ENCODE data around the gene STEAP3. TPM values are rescaled to one million over a fixed set of nuclear protein-coding genes. Genes with fewer than 3 reads are reported as not detected.

The STEAP3 gene
- total RNA-seq, 3 donors from 2014 or later (not counting 1 experiment from before 2014, with no cell fraction given), result 1.7 to 2.5 (median 2.0) TPM

DNA sequence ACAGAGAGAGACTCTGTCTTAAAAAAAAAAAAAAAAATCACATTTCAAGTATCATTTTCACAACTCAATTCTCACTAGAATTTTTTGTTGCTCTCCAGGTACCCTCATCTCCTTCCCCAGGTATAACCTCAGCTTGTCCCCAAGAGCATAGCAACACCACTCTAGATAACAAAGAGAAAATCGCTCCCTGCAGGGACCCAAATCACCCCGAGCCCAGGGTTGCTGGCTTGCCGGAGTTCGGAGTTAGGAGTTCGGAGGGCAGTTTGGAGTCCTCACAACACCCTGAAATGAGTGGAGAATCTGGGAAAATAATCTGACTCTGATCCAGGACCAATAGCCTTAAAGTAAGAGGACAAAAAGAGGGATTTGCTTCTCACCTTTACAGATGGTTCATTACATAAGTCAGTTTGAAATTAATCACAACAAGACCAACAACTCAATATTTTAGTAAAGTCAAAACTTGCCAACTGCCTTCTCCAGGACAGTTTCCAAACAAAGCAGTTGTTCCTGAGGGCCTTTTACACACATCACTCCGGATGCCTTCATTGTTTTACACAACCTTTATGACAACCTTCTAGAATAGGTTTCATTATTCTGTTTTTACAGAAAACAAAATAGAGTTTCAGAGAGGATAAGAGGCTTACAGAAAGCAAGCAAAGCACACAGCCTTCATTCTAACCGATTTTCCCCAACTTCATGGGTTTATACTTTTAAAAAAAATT is 83.9 kb downstream of the STEAP3 start:
- WGBS (ENCODE audit: insufficient coverage), result 96% methylated on average over 6 of the region's 7 CpGs

GRCh38 chr2:119308793-119309330 is 85.2 kb downstream of the STEAP3 start:
- no peak overlapping the region for H3K27ac Mint-ChIP-seq
- no peaks in the 10 kb centered on the region for H3K36me3 Mint-ChIP-seq
- DNase-seq (no peak), ATAC-seq (no peak)
- Histone ChIP-seq H3K4me1 (ENCODE audit: control insufficient read depth, insufficient read depth, low read length) (no peaks in the 10 kb centered on the region), H3K27me3 (ENCODE audit: control insufficient read depth, insufficient read depth, low read length) (no peaks in the 10 kb centered on the region), H3K9me3 (ENCODE audit: control insufficient read depth, insufficient read depth, low read length) (no peaks in the 10 kb centered on the region), H3K36me3 (ENCODE audit: control insufficient read depth, insufficient read depth, low read length) (peaks cover 4% of the 10 kb centered on the region), H3K27ac (ENCODE audit: low read length) (no peak overlapping the region), H3K4me3 (ENCODE audit: low read length) (no peak overlapping the region)
- peaks cover 0 to 6% of the 10 kb centered on the region in 2 donors for H3K4me1 Mint-ChIP-seq
- H3K9me3 Mint-ChIP-seq, result no peaks in the 10 kb centered on the region
- no peak overlapping the region for H3K4me3 Mint-ChIP-seq
- TF ChIP-seq, protein P1, sequence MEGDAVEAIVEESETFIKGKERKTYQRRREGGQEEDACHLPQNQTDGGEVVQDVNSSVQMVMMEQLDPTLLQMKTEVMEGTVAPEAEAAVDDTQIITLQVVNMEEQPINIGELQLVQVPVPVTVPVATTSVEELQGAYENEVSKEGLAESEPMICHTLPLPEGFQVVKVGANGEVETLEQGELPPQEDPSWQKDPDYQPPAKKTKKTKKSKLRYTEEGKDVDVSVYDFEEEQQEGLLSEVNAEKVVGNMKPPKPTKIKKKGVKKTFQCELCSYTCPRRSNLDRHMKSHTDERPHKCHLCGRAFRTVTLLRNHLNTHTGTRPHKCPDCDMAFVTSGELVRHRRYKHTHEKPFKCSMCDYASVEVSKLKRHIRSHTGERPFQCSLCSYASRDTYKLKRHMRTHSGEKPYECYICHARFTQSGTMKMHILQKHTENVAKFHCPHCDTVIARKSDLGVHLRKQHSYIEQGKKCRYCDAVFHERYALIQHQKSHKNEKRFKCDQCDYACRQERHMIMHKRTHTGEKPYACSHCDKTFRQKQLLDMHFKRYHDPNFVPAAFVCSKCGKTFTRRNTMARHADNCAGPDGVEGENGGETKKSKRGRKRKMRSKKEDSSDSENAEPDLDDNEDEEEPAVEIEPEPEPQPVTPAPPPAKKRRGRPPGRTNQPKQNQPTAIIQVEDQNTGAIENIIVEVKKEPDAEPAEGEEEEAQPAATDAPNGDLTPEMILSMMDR (IDR thresholded peaks at IDR 0.05), result no peak
- WGBS (ENCODE audit: insufficient coverage), result 99% methylated on average over 4 of the region's 4 CpGs
- intact Hi-C loops (cut with micrococcal nuclease), result no loop called here
- H3K27me3 Mint-ChIP-seq (ENCODE audit: low read depth in 2 of 2), result no peaks in the 10 kb centered on the region

More for the DNA sequence above, 83.9 kb downstream of the STEAP3 start:
- Histone ChIP-seq H3K4me3 (ENCODE audit: low read length) (no peak overlapping the region), H3K27ac (ENCODE audit: low read length) (no peak overlapping the region), H3K27me3 (ENCODE audit: control insufficient read depth, insufficient read depth, low read length) (no peaks in the 10 kb centered on the region), H3K4me1 (ENCODE audit: control insufficient read depth, insufficient read depth, low read length) (no peaks in the 10 kb centered on the region), H3K9me3 (ENCODE audit: control insufficient read depth, insufficient read depth, low read length) (no peaks in the 10 kb centered on the region), H3K36me3 (ENCODE audit: control insufficient read depth, insufficient read depth, low read length) (peaks cover 4% of the 10 kb centered on the region)
- ATAC-seq, result no peak
- H3K27ac Mint-ChIP-seq, result no peak overlapping the region
- no peaks in the 10 kb centered on the region for H3K9me3 Mint-ChIP-seq
- no peak for DNase-seq
- intact Hi-C loops (cut with micrococcal nuclease), result no loop called here
- H3K36me3 Mint-ChIP-seq, result no peaks in the 10 kb centered on the region
- no peaks in the 10 kb centered on the region for H3K27me3 Mint-ChIP-seq (ENCODE audit: low read depth in 2 of 2)
- no peak overlapping the region for H3K4me3 Mint-ChIP-seq
- peaks cover 0 to 6% of the 10 kb centered on the region in 2 donors for H3K4me1 Mint-ChIP-seq
- TF ChIP-seq, protein P1 (IDR thresholded peaks at IDR 0.05), result no peak

- DNase-seq (no peak), ATAC-seq (no peak)
- Histone ChIP-seq H3K9me3 (ENCODE audit: control insufficient read depth, insufficient read depth, low read length) (no peaks in the 10 kb centered on the region), H3K36me3 (ENCODE audit: control insufficient read depth, insufficient read depth, low read length) (peaks cover 4% of the 10 kb centered on the region), H3K4me3 (ENCODE audit: low read length) (no peak overlapping the region), H3K4me1 (ENCODE audit: control insufficient read depth, insufficient read depth, low read length) (no peaks in the 10 kb centered on the region), H3K27me3 (ENCODE audit: control insufficient read depth, insufficient read depth, low read length) (no peaks in the 10 kb centered on the region), H3K27ac (ENCODE audit: low read length) (no peak overlapping the region)
- intact Hi-C loops (cut with micrococcal nuclease), result loop anchor here (1.0 kb wide), 1 partner anchor 430 kb away; no protein-coding TSS in a partner anchor
- H3K4me3 Mint-ChIP-seq, result no peak overlapping the region
- no peaks in the 10 kb centered on the region for H3K36me3 Mint-ChIP-seq
- H3K4me1 Mint-ChIP-seq, result no peaks in the 10 kb centered on the region
- TF ChIP-seq, protein P1 (IDR thresholded peaks at IDR 0.05), result no peak
- H3K27me3 Mint-ChIP-seq (ENCODE audit: low read depth in 2 of 2), result no peaks in the 10 kb centered on the region
- H3K27ac Mint-ChIP-seq, result no peak overlapping the region
- WGBS (ENCODE audit: insufficient coverage), result 96% methylated on average over 4 of the region's 5 CpGs
- no peaks in the 10 kb centered on the region for H3K9me3 Mint-ChIP-seq
These were observed 87.7 kb downstream of the STEAP3 start for GRCh38 chr2:119311371-119311770.
